ENCODE results near the gene QRICH2.
"Not testable (repeated sequence)": the region's sequence is repeated elsewhere in the genome, so short reads cannot be mapped to it uniquely, and the experiment has no call there.

The QRICH2 gene

DNA sequence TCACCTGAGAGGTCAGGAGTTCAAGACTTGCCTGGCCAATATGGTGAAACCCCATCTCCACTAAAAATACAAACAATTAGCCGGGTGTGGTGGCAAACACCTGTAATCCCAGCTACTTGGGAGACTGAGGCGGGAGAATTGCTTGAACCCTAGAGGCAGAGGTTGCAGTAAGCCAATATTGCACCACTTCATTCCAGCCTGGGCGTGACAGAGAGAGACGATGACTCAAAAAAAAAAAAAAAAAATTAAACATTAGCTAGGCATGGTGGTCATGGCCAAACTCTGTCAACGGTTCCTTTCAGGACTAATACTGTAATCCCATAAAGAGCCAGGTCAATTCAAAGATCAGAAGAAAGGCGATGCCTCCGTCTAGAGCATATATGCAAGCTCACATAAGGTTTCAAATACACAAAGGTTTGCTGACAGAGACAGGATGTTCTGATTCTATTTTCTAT lies 70.2 kb downstream of the QRICH2 start:
- DNase-seq (ENCODE audit: extremely low spot score): no peak
- CTCF ChIA-PET: interaction anchor here (1.0 kb wide), 2 partner anchors 56 to 112 kb away, joined by 3 to 6 read pairs; no protein-coding TSS in a partner anchor
- no peak for TF ChIP-seq CTBP1 (IDR thresholded peaks at IDR 0.05; ENCODE audit: borderline replicate concordance)
- no peak for TF ChIP-seq ZNF384 (IDR thresholded peaks at IDR 0.05)
- TF ChIP-seq SUZ12 (IDR thresholded peaks at IDR 0.05): no peak
- TF ChIP-seq PKNOX1 (IDR thresholded peaks at IDR 0.05): no peak
- no peak for TF ChIP-seq BHLHE40 (IDR thresholded peaks at IDR 0.05; ENCODE audit: borderline replicate concordance)
- TF ChIP-seq FOXM1 (IDR thresholded peaks at IDR 0.05; ENCODE audit: borderline replicate concordance): no peak
- POLR2A ChIA-PET: interaction anchor here (1.8 kb wide), 1 partner anchor 27 kb away, joined by 5 read pairs; the partner anchor contains the start of gene UBALD2

DNA sequence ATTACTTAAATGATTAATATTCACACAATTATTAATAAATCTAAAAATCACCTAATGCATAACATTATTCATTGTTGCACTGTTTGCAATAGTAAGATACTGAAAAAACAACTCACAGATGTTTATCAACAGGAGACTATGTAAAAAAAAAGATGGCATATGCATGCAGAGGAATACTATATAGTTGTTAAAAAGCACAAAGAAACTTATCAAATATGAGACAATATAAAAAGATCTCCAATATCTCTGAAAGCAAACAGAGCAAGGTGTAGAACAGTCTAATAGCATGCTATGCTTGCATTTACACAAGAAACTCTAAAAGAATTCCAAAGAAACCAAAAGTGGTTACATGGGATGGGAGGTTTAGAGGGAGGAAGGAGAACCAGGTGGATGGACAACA lies 71.5 kb downstream of the QRICH2 start:
- DNase-seq (ENCODE audit: extremely low spot score): no peak
- no peak for TF ChIP-seq ARNT (IDR thresholded peaks at IDR 0.05)
- no peak for TF ChIP-seq BHLHE40 (IDR thresholded peaks at IDR 0.05; ENCODE audit: borderline replicate concordance)
- no peak for TF ChIP-seq FOXM1 (IDR thresholded peaks at IDR 0.05; ENCODE audit: borderline replicate concordance)
- no peak for TF ChIP-seq FOXK2 (IDR thresholded peaks at IDR 0.05)
- TF ChIP-seq SP1 (IDR thresholded peaks at IDR 0.05): no peak
- no peak for TF ChIP-seq ZNF384 (IDR thresholded peaks at IDR 0.05)
- no peak for TF ChIP-seq L3MBTL2 (conservative IDR thresholded peaks at IDR 0.05)
- TF ChIP-seq CTBP1 (IDR thresholded peaks at IDR 0.05; ENCODE audit: borderline replicate concordance): no peak
- no peak for TF ChIP-seq HDGF (IDR thresholded peaks at IDR 0.05; ENCODE audit: borderline replicate concordance)
- no peak for TF ChIP-seq NFRKB (IDR thresholded peaks at IDR 0.05)
- TF ChIP-seq TARDBP (IDR thresholded peaks at IDR 0.05): no peak
- TF ChIP-seq FOXA1 (IDR thresholded peaks at IDR 0.05): no peak
- no peak for TF ChIP-seq PKNOX1 (IDR thresholded peaks at IDR 0.05)
- TF ChIP-seq SUZ12 (IDR thresholded peaks at IDR 0.05): no peak
- no peak for TF ChIP-seq ELF4 (IDR thresholded peaks at IDR 0.05)
- TF ChIP-seq LEF1 (IDR thresholded peaks at IDR 0.05; ENCODE audit: borderline replicate concordance): no peak
- POLR2A ChIA-PET: no interaction called here
- CTCF ChIA-PET: interaction anchor here (0.6 kb wide), 1 partner anchor 372 kb away, joined by 3 read pairs; no protein-coding TSS in a partner anchor

DNA sequence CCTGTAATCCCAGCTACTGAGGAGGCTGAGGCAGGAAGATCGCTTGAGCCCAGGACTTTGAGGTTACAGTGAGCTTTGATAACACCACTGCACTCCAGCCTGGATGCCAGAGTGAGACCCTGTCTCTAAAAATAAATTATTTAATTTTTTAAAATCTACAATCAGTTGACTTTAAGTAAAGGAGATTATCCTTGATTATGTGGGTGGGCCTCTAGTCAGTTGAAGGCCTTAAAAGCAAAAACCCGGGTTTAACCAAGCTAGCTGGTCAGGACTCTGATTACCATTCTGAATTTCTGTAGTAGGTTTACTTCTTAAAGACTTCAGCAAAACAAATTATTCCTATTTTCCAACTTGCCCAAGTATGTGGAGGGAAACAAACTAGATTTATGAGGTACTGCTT lies 72.2 kb downstream of the QRICH2 start:
- POLR2A ChIA-PET: no interaction called here
- DNase-seq (ENCODE audit: extremely low spot score): no peak
- CTCF ChIA-PET: interaction anchor here (0.6 kb wide), 2 partner anchors 124 to 157 kb away, joined by 3 read pairs; no protein-coding TSS in a partner anchor
- no peak for TF ChIP-seq ZNF384 (IDR thresholded peaks at IDR 0.05)

DNA sequence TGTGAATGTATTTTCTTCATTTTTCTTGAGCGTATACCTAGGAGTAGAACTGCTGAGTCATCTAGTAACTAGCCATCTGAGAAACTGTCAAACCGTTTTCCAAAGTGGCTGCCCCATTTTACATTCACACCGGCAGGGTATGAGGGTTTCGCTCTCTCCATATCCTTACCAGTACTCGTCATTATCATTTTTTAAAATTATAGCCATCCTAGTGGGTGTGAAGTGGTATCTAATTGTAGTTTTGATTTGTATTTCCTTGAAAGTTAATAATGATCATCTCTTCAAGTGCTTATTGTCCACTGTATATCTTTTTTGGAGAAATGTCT lies 73.8 kb downstream of the QRICH2 start:
- CTCF ChIA-PET: no interaction called here
- TF ChIP-seq NFRKB (IDR thresholded peaks at IDR 0.05) (no peak), SP1 (IDR thresholded peaks at IDR 0.05) (no peak), FOXA1 (IDR thresholded peaks at IDR 0.05) (no peak), LEF1 (IDR thresholded peaks at IDR 0.05; ENCODE audit: borderline replicate concordance) (no peak), BHLHE40 (IDR thresholded peaks at IDR 0.05; ENCODE audit: borderline replicate concordance) (no peak), CTBP1 (IDR thresholded peaks at IDR 0.05; ENCODE audit: borderline replicate concordance) (no peak), FOXM1 (IDR thresholded peaks at IDR 0.05; ENCODE audit: borderline replicate concordance) (no peak), SUZ12 (IDR thresholded peaks at IDR 0.05) (no peak), HDGF (IDR thresholded peaks at IDR 0.05; ENCODE audit: borderline replicate concordance) (no peak), ELF4 (IDR thresholded peaks at IDR 0.05) (no peak), TARDBP (IDR thresholded peaks at IDR 0.05) (no peak), PKNOX1 (IDR thresholded peaks at IDR 0.05) (no peak), L3MBTL2 (conservative IDR thresholded peaks at IDR 0.05) (no peak), ARNT (IDR thresholded peaks at IDR 0.05) (no peak), ZNF384 (IDR thresholded peaks at IDR 0.05) (no peak), FOXK2 (IDR thresholded peaks at IDR 0.05) (no peak)
- POLR2A ChIA-PET: no interaction called here
- no peak for DNase-seq (ENCODE audit: extremely low spot score)

DNA sequence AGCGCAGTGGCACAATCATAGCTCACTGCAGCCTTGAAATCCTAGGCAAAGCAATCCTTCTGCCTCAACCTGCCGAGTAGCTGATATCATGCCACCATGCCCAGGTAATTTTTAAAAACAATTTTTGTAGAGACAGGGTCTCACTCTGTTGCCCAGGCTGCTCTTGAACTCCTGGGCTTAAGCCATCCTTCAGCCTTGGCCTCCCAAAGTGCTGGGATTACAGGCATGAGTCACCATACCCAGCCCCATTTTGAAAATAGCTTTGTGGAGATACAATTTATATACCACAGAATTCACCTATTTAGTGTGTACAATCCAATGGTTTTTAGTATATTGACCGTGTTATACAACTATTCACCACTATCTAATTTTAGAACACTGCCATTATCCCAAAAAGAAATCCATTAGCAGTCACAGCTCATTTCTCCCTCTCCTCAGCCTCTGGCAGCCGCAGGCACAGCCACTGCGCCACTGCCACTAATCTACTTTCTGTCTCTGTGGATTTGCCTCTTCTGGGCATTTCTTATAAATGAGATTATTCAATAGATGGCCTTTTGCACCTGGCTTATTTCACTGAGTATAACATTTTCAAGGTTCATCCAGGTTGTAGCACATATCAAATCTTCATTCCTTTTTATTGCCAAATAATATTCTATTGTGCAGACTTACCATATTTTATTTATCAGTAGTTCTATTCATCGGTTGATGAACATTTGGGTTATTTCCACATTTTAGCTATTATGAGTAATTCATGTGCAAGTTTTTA lies 74.3 kb downstream of the QRICH2 start:
- TF ChIP-seq NFRKB (IDR thresholded peaks at IDR 0.05): no peak
- no peak for TF ChIP-seq PKNOX1 (IDR thresholded peaks at IDR 0.05)
- TF ChIP-seq TARDBP (IDR thresholded peaks at IDR 0.05): no peak
- no peak for TF ChIP-seq LEF1 (IDR thresholded peaks at IDR 0.05; ENCODE audit: borderline replicate concordance)
- TF ChIP-seq BHLHE40 (IDR thresholded peaks at IDR 0.05; ENCODE audit: borderline replicate concordance): no peak
- TF ChIP-seq ARNT (IDR thresholded peaks at IDR 0.05): no peak
- no peak for TF ChIP-seq SUZ12 (IDR thresholded peaks at IDR 0.05)
- no peak for TF ChIP-seq SP1 (IDR thresholded peaks at IDR 0.05)
- no peak for TF ChIP-seq ELF4 (IDR thresholded peaks at IDR 0.05)
- POLR2A ChIA-PET: no interaction called here
- CTCF ChIA-PET: interaction anchor here (1.2 kb wide), 1 partner anchor 112 kb away, joined by 3 read pairs; no protein-coding TSS in a partner anchor
- no peak for DNase-seq (ENCODE audit: extremely low spot score)

DNA sequence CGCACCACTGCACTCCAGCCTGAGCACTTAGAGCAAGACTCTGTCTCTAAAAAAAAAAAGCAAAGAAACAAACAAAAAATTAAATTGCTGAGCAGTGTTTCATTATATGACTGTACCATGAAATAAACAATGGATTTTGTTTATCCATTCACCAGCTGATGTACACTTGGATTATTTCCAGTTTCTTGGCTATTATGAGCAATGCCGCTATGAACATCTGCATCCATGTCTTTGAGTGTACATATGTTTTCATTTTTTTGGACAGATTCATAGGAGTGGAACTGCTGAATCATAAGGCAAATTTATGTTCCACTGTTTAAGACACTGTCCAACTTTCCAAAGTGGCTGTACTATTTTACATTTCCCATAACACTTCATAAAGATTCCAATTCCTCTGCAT lies 75.7 kb downstream of the QRICH2 start:
- no peak for TF ChIP-seq PKNOX1 (IDR thresholded peaks at IDR 0.05)
- TF ChIP-seq FOXM1 (IDR thresholded peaks at IDR 0.05; ENCODE audit: borderline replicate concordance): no peak
- TF ChIP-seq LEF1 (IDR thresholded peaks at IDR 0.05; ENCODE audit: borderline replicate concordance): no peak
- no peak for TF ChIP-seq SP1 (IDR thresholded peaks at IDR 0.05)
- TF ChIP-seq NFRKB (IDR thresholded peaks at IDR 0.05): no peak
- ChIA-PET POLR2A (no interaction called here), CTCF (interaction anchor here (1.2 kb wide), 1 partner anchor 111 kb away, joined by 3 read pairs; no protein-coding TSS in a partner anchor)
- DNase-seq (ENCODE audit: extremely low spot score): no peak

DNA sequence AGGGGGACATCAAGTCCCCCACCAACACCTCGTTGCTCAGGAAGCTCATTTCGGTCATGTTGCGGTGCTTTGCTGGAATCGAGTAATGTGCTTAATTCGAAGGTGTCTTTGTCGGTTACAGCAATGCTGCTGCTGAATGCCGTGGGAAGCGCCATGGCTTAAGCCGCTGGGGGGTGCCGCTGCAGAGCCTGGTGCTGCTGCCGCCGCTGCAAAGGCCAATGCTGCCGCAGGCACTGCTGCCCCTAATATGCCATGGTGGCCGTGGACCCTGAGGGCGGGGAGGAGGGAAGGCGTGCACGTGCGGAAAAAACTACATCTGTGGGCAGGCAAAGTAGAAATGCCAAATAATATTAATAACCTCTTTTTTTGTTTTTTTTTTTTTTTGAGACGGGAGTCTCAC lies 81.3 kb downstream of the QRICH2 start:
- POLR2A ChIA-PET; DNase-seq (ENCODE audit: extremely low spot score); CTCF ChIA-PET: not testable (repeated sequence)

DNA sequence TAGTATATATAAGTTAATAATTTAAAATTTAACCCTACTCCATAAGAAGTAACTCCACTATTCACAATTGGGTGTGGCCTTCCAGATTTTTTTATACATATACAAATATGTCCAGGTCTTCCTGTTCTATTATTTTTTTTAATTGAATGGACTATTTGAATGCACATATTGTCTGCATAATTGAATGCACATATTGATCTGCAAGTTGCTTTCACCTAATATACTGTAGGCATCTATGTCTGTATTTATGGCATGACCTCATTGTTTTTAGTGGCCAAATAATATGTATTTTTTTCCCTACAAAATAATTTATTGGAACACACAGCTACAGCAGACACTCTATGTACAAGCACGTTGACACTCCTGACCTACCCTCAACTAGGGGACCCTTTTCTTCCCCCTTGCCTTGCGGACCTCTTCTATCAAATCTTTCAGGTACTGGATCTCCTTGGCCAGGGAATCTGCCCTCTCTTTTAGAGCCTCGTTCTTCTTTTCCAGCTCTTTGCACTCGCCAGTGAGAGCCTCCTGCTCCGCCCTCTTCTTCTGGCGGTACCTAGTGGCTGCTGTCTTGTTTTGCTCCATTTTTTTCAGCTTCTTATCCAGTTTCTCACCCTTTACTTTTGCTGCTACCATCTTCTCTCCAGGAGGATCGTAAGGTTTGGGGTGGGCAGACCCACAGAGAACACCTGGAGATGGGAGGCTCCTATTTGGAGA lies 82.5 kb downstream of the QRICH2 start:
- DNase-seq (ENCODE audit: extremely low spot score); CTCF ChIA-PET; POLR2A ChIA-PET: not testable (repeated sequence)
